AG04449 (cell line): ENCODE data around the gene STX12.

Source experiments
- CTCF ChIA-PET: fragments of 350-600 bp; formaldehyde crosslinking; extraction: SDS; loops from one replicate; lab custom pipeline; 2021; ENCODE audit warnings: antibody characterized with exemption; lab: Yijun Ruan, JAX
- POLR2A ChIA-PET: fragments of 400-600, 350-600 bp; formaldehyde crosslinking; extraction: SDS; loops from one replicate; lab custom pipeline; 2020; ENCODE audit warnings: antibody characterized with exemption, inconsistent platforms; lab: Yijun Ruan, JAX
- DNase-seq: peaks from one replicate; pipeline ENCODE4 v3.0.0-alpha.2; 2010; ENCODE audit warnings: low read depth, low spot score
- H3K4me3 ChIP-seq: 2 replicates; pipeline ENCODE4 v1.5.1; 2011; ENCODE audit warnings: low read depth, mild to moderate bottlenecking, control low read depth, low read length
- TF ChIP-seq, protein P1 (sequence below): IDR thresholded peaks from one replicate; pipeline ENCODE4 v1.5.1; 2011; ENCODE audit warnings: mild to moderate bottlenecking, moderate library complexity, low read length, control low read depth, inconsistent platforms; ENCODE audit not compliant: insufficient read depth; ENCODE audit errors: missing control alignments

The STX12 gene

DNA sequence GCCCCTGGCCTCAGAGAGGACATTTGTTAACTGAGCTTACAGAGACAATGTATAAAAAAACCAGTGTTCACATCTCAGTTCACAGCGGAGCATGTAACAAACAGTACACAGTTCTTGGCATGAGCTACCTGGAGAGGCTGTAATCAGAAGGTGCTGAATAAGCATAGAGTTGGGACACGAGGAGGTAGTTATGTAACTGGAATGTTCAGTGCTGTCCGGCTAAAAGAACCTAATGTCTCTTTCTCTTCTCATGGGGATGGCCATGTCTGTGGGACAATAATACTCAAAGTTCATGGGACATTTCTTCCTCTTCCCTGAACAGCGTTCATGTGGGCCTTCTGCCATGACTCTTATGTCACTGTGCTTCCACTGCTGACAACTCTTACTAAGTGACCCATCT is 17.2 kb upstream of the STX12 start:
- no peak for DNase-seq
- H3K4me3 ChIP-seq = no peak overlapping the region
- TF ChIP-seq, protein P1, sequence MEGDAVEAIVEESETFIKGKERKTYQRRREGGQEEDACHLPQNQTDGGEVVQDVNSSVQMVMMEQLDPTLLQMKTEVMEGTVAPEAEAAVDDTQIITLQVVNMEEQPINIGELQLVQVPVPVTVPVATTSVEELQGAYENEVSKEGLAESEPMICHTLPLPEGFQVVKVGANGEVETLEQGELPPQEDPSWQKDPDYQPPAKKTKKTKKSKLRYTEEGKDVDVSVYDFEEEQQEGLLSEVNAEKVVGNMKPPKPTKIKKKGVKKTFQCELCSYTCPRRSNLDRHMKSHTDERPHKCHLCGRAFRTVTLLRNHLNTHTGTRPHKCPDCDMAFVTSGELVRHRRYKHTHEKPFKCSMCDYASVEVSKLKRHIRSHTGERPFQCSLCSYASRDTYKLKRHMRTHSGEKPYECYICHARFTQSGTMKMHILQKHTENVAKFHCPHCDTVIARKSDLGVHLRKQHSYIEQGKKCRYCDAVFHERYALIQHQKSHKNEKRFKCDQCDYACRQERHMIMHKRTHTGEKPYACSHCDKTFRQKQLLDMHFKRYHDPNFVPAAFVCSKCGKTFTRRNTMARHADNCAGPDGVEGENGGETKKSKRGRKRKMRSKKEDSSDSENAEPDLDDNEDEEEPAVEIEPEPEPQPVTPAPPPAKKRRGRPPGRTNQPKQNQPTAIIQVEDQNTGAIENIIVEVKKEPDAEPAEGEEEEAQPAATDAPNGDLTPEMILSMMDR = no peak
- ChIA-PET POLR2A (interaction anchor here (1.0 kb wide), 1 partner anchor 14 kb away, joined by 3 read pairs; no protein-coding TSS in a partner anchor), CTCF (interaction anchor here (2.1 kb wide), 1 partner anchor 87 kb away, joined by 6 read pairs; no protein-coding TSS in a partner anchor)

- ChIA-PET POLR2A (no interaction called here), CTCF (no interaction called here)
- DNase-seq = no peak
- H3K4me3 ChIP-seq = no peak overlapping the region
- TF ChIP-seq, protein P1 = no peak
Observed at GRCh38 chr1:27759236-27759635, 13.8 kb upstream of the STX12 start.

DNA sequence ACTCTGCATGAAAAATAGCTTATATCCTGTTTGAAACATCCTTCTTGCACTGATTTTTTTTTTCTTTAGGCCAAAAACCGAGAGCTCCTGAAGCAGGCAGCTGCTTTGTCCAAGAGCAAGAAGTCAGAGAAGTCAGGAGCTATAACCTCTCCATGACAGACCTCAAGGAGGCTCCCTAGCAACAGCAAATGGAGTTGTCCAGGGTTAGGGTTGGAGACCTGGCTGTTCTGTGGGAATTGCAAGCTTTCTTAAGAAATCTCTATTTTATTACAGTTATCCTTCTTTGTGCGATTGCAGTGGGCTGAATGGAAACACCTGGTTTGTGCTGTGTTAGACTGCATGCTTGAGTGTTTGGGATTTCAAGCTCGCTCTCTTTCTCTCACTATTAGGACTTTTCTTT is 12.6 kb upstream of the STX12 start:
- no peak overlapping the region for H3K4me3 ChIP-seq
- no peak for DNase-seq
- CTCF ChIA-PET = interaction anchor here (0.7 to 1.7 kb wide), 4 partner anchors 8 to 426 kb away, joined by 3 to 6 read pairs (median 4); partner anchors contain the start of gene FAM76A
- TF ChIP-seq, protein P1 = no peak
- POLR2A ChIA-PET = interaction anchor here (1.1 kb wide), 1 partner anchor 12 kb away, joined by 3 read pairs; the partner anchor contains the start of gene STX12

DNA sequence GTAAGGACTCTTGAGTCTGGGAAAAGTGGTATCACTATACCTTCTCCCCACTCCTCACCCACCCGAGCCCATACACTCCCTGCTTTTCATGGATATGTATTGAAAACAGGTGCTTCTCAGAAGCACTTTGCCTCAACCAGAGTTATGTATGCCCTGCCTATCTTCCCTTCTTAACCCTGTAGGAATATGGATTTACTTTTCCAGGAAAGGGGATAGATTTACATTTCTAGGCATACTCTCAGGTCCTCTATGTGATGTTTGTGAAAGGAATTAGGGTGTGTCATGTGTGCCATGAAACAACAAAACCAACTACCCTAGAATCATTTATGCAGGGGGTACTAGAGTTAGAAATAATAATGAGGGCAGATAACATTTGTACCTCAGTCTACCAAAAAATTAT is 11.0 kb upstream of the STX12 start:
- no peak overlapping the region for H3K4me3 ChIP-seq
- ChIA-PET CTCF (no interaction called here), POLR2A (no interaction called here)
- TF ChIP-seq, protein P1 = no peak
- DNase-seq = no peak

DNA sequence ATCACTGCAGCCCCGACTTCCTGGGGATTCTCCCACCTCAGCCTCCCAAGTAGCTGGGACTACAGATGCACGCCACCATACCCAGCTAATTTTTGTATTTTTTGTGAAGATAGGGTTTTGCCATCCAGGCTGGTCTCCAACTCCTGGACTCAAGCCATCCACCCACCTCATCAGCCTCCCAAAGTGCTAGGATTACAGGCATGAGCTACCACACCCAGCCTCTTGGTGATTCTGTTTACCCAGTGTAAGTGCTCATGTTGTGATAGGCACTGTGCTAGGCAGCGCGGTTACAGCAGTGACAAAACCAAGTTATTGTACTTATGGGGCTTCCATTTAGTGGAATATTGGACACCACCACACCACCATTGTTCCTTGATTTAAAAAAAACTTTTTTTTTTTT is 9.7 kb upstream of the STX12 start:
- H3K4me3 ChIP-seq = no peak overlapping the region
- CTCF ChIA-PET = interaction anchor here (1.3 to 1.7 kb wide), 2 partner anchors 11 to 38 kb away, joined by 4 read pairs; partner anchors contain the start of gene FAM76A
- DNase-seq = no peak
- POLR2A ChIA-PET = interaction anchor here (0.8 kb wide), 1 partner anchor 10 kb away, joined by 3 read pairs; the partner anchor contains the start of gene STX12
- TF ChIP-seq, protein P1 = no peak

GRCh38 chr1:27770293-27770830 is 2.7 kb upstream of the STX12 start:
- DNase-seq = no peak
- no peak overlapping the region for H3K4me3 ChIP-seq
- TF ChIP-seq, protein P1 = no peak
- ChIA-PET CTCF (interaction anchor here (0.9 to 1.7 kb wide), 2 partner anchors 45 to 101 kb away, joined by 3 to 5 read pairs; partner anchors contain the start of gene FAM76A), POLR2A (no interaction called here)
